WTC11 (cell line): ENCODE results near the gene KLHL41. TPM values are rescaled to one million over a fixed set of nuclear protein-coding genes. Genes with fewer than 3 reads are reported as not detected.

Source experiments
- ATAC-seq: fragments of 200-7000 bp; cut with Tn5 transposase; 2 replicates; pipeline ENCODE4 v1.10.0; 2021; ENCODE audit warnings: mild to moderate bottlenecking, moderate library complexity
- CTCF ChIA-PET: fragments of 300-600 bp; sonication (Branson Sonifier 250); formaldehyde crosslinking; loops from one replicate; lab custom pipeline; 2021; ENCODE audit warnings: antibody characterized with exemption; lab: Charles Lee
- POLR2A ChIA-PET: fragments of 350-600 bp; sonication (Branson Sonifier 250); formaldehyde crosslinking; loops from one replicate; lab custom pipeline; 2021; ENCODE audit warnings: antibody characterized with exemption; lab: Charles Lee
- DNase-seq: peaks from one replicate; pipeline ENCODE4 v3.0.0; 2021; ENCODE audit warnings: low spot score
- H3K27ac Mint-ChIP-seq: 2 replicates; pipeline ENCODE4 v1.8.0; 2021; ENCODE audit warnings: mixed read lengths
- H3K27me3 Mint-ChIP-seq: 2 replicates; pipeline ENCODE4 v1.8.0; 2021; ENCODE audit warnings: low read depth, mild to moderate bottlenecking, moderate library complexity, mixed read lengths
- H3K36me3 Mint-ChIP-seq: 2 replicates; pipeline ENCODE4 v1.8.0; 2021; ENCODE audit warnings: mixed read lengths
- H3K4me1 Mint-ChIP-seq: 2 replicates; pipeline ENCODE4 v1.8.0; 2022; ENCODE audit warnings: mixed read lengths
- H3K4me3 Mint-ChIP-seq: 2 replicates; pipeline ENCODE4 v1.8.0; 2021; ENCODE audit warnings: mild to moderate bottlenecking, moderate library complexity, mixed read lengths
- H3K9me3 Mint-ChIP-seq: 2 replicates; pipeline ENCODE4 v1.8.0; 2021; ENCODE audit warnings: mixed read lengths
- E2F4 ChIP-seq: sonication (generic); formaldehyde crosslinking; IDR thresholded peaks from 2 replicates; pipeline ENCODE4 v1.8.1; 2022; ENCODE audit warnings: low read depth, mild to moderate bottlenecking, moderate library complexity, missing genetic modification reagents, borderline replicate concordance
- EMX1 ChIP-seq: fragments of 250-450 bp; sonication (Bioruptor Pico); IDR thresholded peaks from 2 replicates; pipeline ENCODE4 v1.8.0; 2021; ENCODE audit warnings: mild to moderate bottlenecking
- FOXP1 ChIP-seq: sonication (generic); formaldehyde crosslinking; IDR thresholded peaks from 2 replicates; pipeline ENCODE4 v1.8.0; 2022; ENCODE audit warnings: missing genetic modification reagents, mild to moderate bottlenecking, moderate library complexity, borderline replicate concordance
- FOXP4 ChIP-seq: sonication (generic); formaldehyde crosslinking; IDR thresholded peaks from 2 replicates; pipeline ENCODE4 v1.8.0; 2022; ENCODE audit warnings: mild to moderate bottlenecking, missing genetic modification reagents
- HMGA2 ChIP-seq: fragments of 250-450 bp; sonication (Bioruptor Pico); IDR thresholded peaks from 2 replicates; pipeline ENCODE4 v1.4.0; 2021; ENCODE audit warnings: mild to moderate bottlenecking, moderate library complexity
- MYBL2 ChIP-seq: sonication (generic); formaldehyde crosslinking; IDR thresholded peaks from 2 replicates; pipeline ENCODE4 v1.8.1; 2023; ENCODE audit warnings: mild to moderate bottlenecking, moderate library complexity, missing genetic modification reagents
- RELA ChIP-seq: sonication (generic); formaldehyde crosslinking; IDR thresholded peaks from 2 replicates; pipeline ENCODE4 v1.8.1; 2022; ENCODE audit warnings: missing genetic modification reagents, mild to moderate bottlenecking, borderline replicate concordance
- TEAD4 ChIP-seq: sonication (generic); formaldehyde crosslinking; IDR thresholded peaks from 2 replicates; pipeline ENCODE4 v1.8.0; 2022; ENCODE audit warnings: mild to moderate bottlenecking, missing genetic modification reagents
- ZBTB21 ChIP-seq: sonication (generic); formaldehyde crosslinking; IDR thresholded peaks from 2 replicates; pipeline ENCODE4 v1.8.1; 2023; ENCODE audit warnings: mild to moderate bottlenecking, missing genetic modification reagents, borderline replicate concordance
- ZBTB43 ChIP-seq: sonication (generic); formaldehyde crosslinking; IDR thresholded peaks from 2 replicates; pipeline ENCODE4 v1.8.1; 2023; ENCODE audit warnings: mild to moderate bottlenecking, missing genetic modification reagents
- ZNF121 ChIP-seq: sonication (generic); formaldehyde crosslinking; IDR thresholded peaks from 2 replicates; pipeline ENCODE4 v1.8.0; 2023; ENCODE audit warnings: missing genetic modification reagents
- ZNF219 ChIP-seq: sonication (generic); formaldehyde crosslinking; IDR thresholded peaks from 2 replicates; pipeline ENCODE4 v1.8.0; 2023; ENCODE audit warnings: missing genetic modification reagents, mild to moderate bottlenecking, borderline replicate concordance
- ZNF263 ChIP-seq: sonication (generic); formaldehyde crosslinking; IDR thresholded peaks from 2 replicates; pipeline ENCODE4 v1.8.1; 2022; ENCODE audit warnings: low read depth, mild to moderate bottlenecking, moderate library complexity, missing genetic modification reagents
- ZNF281 ChIP-seq: sonication (generic); formaldehyde crosslinking; IDR thresholded peaks from 2 replicates; pipeline ENCODE4 v1.8.0; 2023; ENCODE audit warnings: mild to moderate bottlenecking, missing genetic modification reagents
- ZSCAN18 ChIP-seq: fragments of 250-450 bp; sonication (Bioruptor Pico); IDR thresholded peaks from 2 replicates; pipeline ENCODE4 v2.1.2; 2022; ENCODE audit warnings: mild to moderate bottlenecking, moderate library complexity
- total RNA-seq: library from RNA; stranded (reverse); gene quantifications from 3 replicates; pipeline ENCODE4 v1.2.3, GENCODE V29; 2021
- TF ChIP-seq, protein P1 (sequence below): fragments of 250-450 bp; sonication (Bioruptor Pico); conservative IDR thresholded peaks from 2 replicates; pipeline ENCODE4 v1.9.0; 2021; ENCODE audit warnings: mild to moderate bottlenecking

KLHL41 gene
- total RNA-seq, 1 experiment from 2014 or later: not detected

DNA sequence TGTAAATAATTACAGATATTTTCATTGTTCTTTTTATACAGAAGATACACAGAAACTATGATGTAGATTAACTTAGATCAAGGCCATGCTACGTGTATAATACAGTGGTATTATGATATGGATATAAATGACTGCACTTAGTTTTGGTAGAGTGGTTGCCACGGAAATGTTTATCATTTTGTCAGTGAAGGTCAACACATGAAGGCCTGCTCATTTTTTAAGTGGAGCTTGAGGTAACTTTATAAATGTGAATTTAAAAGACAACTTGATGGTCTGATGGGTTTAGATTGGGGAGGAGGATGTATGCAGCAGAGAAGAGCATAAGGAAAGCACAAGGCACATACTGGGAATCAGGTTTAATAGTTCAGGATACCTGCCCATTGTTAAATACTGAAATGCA lies 44.6 kb upstream of the KLHL41 start:
- DNase-seq (no peak), ATAC-seq (no peak)
- ChIA-PET CTCF (no interaction called here), POLR2A (no interaction called here)
- no peak overlapping the region for H3K4me3 Mint-ChIP-seq
- H3K27ac Mint-ChIP-seq: no peak overlapping the region
- no peaks in the 10 kb centered on the region for H3K36me3 Mint-ChIP-seq
- H3K4me1 Mint-ChIP-seq: no peaks in the 10 kb centered on the region
- no peaks in the 10 kb centered on the region for H3K9me3 Mint-ChIP-seq
- H3K27me3 Mint-ChIP-seq: 0 out of 2 replicates have a peak, but pooled peaks cover 2% of the 10 kb centered on the region
- no peak for TF ChIP-seq ZNF219 (CRISPR knock-in tag)
- peak; percentile 72 for TF ChIP-seq HMGA2 (CRISPR knock-in tag)
- TF ChIP-seq TEAD4 (CRISPR knock-in tag): no peak
- TF ChIP-seq E2F4: no peak

GRCh38 chr2:169468841-169469240 lies 40.7 kb upstream of the KLHL41 start:
- no peaks in the 10 kb centered on the region for H3K36me3 Mint-ChIP-seq
- TF ChIP-seq, protein P1, sequence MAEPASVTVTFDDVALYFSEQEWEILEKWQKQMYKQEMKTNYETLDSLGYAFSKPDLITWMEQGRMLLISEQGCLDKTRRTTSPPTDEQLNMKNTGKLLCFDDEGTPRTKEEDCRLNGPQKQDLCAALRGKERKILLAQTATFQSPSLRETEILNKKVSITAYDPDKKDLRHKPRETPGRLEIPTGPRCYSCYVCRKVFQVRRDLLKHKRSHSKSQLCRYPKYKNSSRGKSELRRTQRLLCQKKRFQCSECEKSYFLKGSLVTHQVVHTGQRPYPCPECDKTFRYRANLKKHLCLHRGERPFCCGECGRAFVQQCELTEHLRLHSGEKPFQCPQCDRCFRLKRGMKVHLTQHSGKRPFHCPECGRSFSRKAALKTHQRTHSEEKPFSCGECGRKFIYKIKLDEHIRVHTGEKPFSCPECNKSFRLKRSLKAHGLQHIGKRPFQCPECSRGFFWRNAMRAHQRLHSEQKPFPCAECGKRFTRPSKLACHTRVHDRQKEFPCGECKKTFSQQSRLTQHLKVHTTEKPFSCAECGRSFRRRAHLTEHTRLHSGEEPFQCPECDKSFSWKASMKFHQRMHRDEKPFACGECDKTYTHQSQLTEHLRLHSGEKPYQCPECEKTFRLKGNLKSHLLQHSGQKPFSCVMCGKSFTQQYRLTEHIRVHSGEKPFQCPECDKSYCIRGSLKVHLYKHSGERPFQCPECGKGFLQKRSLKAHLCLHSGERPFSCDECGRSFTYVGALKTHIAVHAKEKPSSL (CRISPR knock-in tag): no peak
- TF ChIP-seq ZSCAN18 (CRISPR knock-in tag) (no peak), MYBL2 (CRISPR knock-in tag) (no peak), ZNF263 (CRISPR knock-in tag) (no peak), ZBTB21 (CRISPR knock-in tag) (no peak)
- DNase-seq: no peak
- H3K27ac Mint-ChIP-seq: no peak overlapping the region
- H3K9me3 Mint-ChIP-seq: no peaks in the 10 kb centered on the region
- CTCF ChIA-PET: interaction anchor here (0.6 kb wide), 1 partner anchor 38 kb away, joined by 4 read pairs; no protein-coding TSS in a partner anchor
- POLR2A ChIA-PET: no interaction called here
- ATAC-seq: no peak
- no peaks in the 10 kb centered on the region for H3K4me1 Mint-ChIP-seq
- peaks cover 2% of the 10 kb centered on the region; the same call in 1 of the 2 replicates for H3K27me3 Mint-ChIP-seq
- H3K4me3 Mint-ChIP-seq: no peak overlapping the region

GRCh38 chr2:169469952-169470572 lies 39.4 kb upstream of the KLHL41 start:
- H3K27ac Mint-ChIP-seq: no peak overlapping the region
- no peak for DNase-seq
- H3K36me3 Mint-ChIP-seq: no peaks in the 10 kb centered on the region
- ChIA-PET CTCF (no interaction called here), POLR2A (no interaction called here)
- H3K9me3 Mint-ChIP-seq: no peaks in the 10 kb centered on the region
- H3K27me3 Mint-ChIP-seq: no peaks in the 10 kb centered on the region; the same call in 1 of the 2 replicates
- TF ChIP-seq ZNF121 (CRISPR knock-in tag) (no peak), EMX1 (CRISPR knock-in tag) (no peak), TEAD4 (CRISPR knock-in tag) (no peak)
- H3K4me3 Mint-ChIP-seq: no peak overlapping the region
- ATAC-seq: no peak
- H3K4me1 Mint-ChIP-seq: no peaks in the 10 kb centered on the region

GRCh38 chr2:169472249-169472648 lies 37.3 kb upstream of the KLHL41 start:
- Mint-ChIP-seq H3K36me3 (no peaks in the 10 kb centered on the region), H3K27me3 (peaks cover under 1% of the 10 kb centered on the region), H3K4me1 (no peaks in the 10 kb centered on the region), H3K4me3 (no peak overlapping the region), H3K27ac (no peak overlapping the region), H3K9me3 (no peaks in the 10 kb centered on the region)
- POLR2A ChIA-PET: no interaction called here
- CTCF ChIA-PET: no interaction called here
- ATAC-seq: no peak
- no peak for DNase-seq
- no peak for TF ChIP-seq RELA (CRISPR knock-in tag)
- no peak for TF ChIP-seq FOXP4 (CRISPR knock-in tag)
- no peak for TF ChIP-seq ZNF281 (CRISPR knock-in tag)
- no peak for TF ChIP-seq ZBTB43 (CRISPR knock-in tag)
- no peak for TF ChIP-seq ZNF263 (CRISPR knock-in tag)
- TF ChIP-seq FOXP1: no peak
- TF ChIP-seq HMGA2 (CRISPR knock-in tag): no peak
